NCI-H1930 (cell line): ENCODE measurements around the gene CSGALNACT2.

Experiments used
- DNase-seq, 2 experiments: peaks; one replicate each; lab custom pipeline; 2025; lab: John Stamatoyannopoulos, UW

The CSGALNACT2 gene

DNA sequence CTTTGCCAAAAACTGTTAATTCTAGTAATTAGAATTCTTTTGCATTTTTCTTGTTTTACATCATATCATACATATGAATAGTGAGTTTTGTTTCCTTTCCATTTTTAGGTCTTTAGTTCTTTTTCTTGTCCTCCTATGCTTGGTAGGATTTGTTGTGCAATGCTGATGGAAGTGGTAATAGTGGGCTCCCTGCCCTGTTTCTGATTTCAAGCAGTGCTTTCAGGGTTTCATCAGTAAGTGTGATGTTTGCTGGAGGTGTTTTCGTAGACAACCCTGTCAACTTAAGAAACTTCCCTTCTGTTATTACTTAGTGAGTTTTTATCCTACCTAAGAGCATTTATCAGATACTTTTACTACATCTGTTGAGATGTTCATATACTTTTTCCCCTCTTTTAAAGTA lies 50.5 kb downstream of the CSGALNACT2 start:
- no peak for DNase-seq

DNA sequence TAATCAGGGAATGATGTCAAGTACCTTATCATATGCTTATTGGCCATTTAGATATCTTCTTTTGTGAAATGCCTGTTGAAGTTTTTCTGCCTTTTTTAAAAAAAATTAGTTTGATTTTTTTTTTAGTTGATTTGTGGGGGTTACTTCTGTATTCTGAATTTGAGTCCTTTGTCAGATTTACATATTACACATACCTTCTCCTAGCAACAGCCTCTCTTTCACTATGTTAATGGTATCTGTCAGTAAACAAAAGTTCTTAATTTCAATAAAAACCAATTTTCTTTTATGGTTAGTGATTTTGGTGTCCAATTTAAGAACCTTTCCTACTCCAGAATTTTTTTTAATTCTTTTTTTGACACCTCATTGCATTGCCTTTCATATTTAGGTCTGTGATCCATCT lies 52.0 kb downstream of the CSGALNACT2 start:
- DNase-seq, result no peak

DNA sequence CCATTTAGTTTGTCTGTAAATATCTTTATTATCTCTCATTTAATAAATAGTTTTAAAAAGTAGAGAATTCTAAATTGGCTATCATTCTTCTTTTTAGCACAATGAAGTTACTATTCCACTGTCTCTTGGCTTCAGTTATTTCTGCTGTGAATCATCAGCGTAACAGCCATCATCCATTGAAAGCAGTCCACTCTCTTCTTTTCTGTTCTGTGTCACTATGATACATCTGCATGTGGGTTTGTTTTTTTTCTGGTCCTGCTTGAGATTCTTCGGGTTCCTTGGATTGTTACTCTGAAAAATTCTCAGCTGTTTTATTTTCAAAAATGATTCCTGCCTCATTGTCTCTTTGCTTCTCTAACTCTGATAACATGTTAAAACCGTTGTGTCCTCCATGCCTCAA lies 52.5 kb downstream of the CSGALNACT2 start:
- DNase-seq, result no peak

DNA sequence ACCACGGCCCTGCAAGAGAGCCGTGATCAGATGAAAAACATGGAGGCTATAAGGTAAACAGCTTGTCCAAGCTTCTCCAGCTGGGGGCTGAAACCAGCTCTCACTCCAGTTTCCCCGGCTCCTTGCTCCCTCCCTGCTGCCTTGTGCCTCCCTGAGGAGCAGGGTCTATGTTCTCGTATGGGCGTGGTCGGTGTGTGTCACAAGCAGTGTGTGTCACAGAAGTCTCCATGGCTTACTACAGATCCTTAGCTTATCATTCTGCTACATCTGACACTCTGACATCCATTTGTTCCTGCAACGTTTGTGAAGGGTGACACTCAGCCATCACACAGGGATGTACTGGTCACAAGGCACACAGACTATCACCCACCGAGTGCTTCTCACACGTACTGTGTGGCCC lies 54.6 kb downstream of the CSGALNACT2 start:
- DNase-seq, result no peak

DNA sequence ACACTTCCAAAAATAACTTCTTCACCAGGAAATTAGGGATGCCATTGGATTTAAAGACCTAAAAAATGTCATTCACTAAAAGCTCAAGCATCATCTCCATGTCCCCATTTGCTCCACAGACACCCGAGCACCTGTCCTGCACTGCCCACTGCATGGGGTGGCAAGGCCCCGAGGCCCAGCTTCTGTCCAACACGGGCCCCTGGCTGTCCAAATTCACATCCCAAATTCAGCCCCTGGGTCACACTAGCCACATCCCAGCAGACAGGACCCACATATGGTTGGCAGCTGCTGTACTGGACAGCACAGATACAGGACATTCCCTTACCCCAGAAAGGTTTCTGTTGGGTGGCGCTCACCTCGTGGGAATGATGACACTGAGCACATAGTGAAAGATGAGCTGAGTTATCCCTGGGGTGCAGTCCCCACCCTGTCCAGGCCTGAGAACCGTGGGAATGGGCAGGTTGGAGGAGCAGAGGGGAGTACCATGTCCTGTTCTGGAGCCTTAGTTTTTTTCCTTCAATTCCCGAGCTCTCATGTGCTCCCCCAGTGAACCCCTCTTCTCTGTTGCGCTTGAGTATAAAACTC lies 55.3 kb downstream of the CSGALNACT2 start:
- DNase-seq, result no peak

DNA sequence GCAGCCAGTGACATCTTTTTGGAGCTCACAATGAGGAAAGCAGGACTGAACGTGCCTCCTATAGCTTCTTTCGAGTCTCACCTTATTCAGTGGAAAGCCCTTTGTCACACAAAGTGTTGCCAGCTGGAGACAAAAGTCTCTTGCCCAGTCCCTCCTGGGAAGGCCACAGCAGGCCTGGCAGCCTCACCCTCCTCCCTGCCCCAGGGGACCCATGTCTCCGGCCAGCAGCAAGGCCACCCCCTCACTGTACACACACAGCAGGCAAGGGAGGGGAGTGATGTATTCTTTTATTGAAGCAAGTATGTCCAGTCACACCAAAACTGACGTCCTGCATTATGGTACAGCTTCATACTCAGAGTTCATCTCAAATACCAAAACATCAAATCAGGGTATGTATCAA lies 56.0 kb downstream of the CSGALNACT2 start:
- DNase-seq, result no peak

DNA sequence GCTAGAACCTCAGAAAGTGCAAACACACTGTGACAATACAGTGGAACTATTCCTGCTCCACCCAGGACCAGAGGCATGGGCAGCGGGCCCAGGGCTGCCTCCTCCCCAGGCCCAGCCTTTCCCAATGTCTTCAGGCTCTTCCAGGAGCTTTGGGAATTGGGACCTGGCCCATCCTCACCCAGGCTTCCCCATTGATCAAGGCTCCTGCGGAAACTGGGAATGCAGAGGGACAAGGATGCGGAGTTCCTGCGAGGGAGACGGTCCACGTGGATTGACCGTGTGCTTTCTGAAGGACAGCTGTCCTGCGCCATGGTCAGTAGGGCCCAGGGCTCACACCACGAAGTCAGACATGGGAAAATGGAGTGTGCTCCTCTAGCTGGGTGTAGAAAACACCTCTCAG lies 56.6 kb downstream of the CSGALNACT2 start:
- no peak for DNase-seq

DNA sequence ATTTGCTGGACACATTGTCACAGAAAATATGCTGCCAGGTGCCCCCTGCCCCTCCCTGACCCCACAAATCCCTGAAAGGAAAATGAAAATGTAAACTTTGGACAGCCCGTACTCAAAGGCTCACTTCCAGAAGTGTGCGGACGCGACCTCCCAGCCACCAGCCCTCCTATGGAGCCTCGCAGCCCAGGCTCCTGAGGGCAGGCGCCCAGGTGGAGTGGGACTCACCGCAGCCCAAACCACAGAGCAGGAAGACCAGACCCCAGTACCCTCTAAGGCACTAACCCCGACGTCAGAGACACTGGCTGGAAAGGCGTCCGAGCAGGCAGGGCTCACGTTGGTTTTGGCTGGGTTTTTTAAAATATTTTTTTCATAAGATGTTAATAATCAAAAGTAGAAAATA lies 57.3 kb downstream of the CSGALNACT2 start:
- DNase-seq, result no peak

DNA sequence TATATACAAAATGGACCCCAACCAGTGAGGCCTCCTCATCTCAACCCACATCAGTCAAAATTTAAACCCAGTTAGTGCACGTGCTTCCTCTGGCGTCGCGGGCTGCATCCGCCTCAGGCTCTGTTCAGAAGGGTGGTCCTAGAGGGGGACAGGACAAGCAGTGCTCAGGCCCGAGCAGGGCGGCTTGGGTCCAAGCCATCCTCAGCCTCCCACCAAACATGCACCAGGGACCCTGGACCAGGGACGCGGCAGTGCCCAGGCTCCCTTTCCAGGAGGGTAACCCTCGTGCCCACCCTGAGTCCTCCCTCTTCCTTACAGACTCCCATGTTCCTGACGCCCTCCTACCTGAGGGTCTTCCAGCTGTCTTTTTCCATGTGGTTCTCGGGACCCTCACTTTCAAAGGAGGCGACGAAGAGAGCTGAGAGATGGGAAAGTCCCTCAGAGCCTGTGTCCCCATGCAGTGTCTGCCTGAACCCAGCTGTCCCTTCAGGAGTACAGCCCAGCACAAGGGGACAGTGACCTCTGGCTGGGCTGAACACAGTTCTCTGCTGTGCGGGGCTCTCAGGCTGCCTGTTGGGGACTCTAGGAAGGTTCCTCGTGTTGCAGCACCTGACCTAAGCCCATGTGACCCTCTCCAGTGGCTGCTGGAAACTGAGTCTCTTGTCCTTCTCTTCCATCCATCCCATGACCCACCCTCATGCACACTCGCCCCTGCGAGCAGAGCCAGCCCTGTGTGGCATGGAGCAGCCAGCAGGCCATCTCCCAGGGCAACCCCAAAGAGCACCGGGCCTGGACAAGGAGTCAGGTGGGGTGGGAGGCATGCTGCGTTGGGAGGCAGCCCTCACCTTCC lies 58.1 kb downstream of the CSGALNACT2 start:
- no peak for DNase-seq

DNA sequence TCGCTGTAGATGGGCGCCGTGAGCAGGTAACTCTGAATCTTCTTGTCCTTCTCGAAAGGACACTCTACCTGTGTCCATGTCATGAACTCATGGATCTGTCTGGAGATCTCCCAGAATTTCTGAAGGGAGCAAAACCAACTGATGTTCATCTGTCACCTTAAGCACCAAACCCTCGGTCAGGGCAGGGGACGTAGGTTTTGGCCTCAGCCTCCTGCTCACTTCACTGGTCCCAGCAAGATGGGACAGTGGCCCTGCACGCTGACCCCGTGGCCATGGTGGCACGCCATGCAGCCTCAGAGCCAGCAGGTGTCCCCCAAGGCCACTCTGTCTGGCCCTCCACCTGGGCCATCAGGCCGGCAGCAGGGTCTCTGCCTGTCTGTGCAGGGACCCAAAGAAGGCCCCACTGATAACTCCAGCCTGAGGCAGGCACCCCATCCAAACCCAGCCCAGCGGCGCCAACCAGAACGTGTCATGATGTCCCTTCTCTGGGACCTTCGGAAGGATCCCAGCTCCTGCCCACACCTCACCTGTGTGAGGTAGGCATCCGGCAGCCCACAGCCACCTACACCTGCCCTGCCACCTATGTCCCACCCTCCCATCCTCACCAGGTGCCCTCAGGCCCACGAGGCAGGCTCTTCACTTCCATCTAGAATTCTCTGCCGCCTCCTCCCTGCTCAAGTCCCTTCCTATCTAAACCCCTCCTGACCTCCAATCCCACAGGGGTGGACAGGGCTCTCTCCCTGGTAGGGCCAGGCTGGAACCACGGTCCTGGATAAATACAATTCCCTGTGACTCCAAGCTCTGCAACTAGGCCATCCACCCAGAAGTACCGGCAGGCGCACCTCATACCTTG lies 59.0 kb downstream of the CSGALNACT2 start:
- no peak for DNase-seq

DNA sequence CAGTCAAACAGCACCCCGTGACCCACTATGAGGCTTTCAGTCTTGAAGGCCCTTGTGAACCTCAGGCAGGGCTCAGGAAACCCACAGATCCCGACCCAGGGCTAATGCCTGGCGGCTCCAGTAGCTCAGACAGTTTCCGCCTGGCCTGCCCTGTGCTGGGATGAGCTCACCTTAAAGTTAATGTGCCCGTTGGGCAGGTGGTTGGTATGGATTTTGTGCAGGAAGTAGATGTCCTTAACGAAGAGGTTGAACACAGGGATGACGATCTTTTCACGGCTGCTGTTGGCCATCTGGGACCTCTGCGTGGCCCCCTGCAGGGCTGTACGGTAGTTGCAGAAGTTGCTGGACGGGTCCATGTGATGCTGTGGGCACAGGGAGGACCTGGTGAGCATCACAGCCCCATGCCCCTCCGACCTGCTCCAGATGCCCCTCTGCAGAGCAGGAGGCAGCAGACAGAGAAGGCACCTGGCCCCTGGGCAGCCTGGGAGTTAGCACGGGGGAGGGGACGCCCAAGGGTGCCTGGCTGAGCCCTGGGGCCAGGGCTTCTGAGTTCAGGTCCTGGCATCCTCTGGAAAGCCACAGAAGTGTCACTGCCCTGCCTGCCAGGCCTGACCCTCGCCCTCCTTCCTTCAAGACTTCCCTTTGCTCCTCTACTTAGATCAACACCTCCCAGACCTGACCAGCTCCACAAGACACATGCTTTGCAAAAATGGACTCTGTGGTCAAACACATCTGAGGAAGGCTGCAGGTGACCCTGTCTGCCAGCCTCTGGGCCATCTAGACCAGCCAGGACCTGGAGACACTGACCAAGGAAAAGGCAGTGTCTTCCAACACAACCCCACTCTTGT lies 59.8 kb downstream of the CSGALNACT2 start:
- no peak for DNase-seq

DNA sequence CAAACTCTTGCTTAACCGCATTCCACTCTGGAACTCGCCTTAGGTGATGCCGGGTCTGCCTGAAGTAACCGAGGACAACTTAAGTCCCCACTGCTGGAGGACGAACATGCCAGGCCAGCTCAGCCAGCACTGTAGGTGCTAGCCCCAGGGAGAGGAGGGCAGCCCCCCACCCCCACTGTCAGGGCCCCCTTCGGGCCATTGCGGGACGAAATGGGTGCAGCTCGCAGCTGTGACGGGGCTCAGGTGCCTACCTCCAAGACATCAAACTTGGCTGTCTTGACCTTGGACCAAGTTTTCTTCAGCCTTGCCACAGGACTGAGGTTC lies 60.4 kb downstream of the CSGALNACT2 start:
- no peak for DNase-seq

DNA sequence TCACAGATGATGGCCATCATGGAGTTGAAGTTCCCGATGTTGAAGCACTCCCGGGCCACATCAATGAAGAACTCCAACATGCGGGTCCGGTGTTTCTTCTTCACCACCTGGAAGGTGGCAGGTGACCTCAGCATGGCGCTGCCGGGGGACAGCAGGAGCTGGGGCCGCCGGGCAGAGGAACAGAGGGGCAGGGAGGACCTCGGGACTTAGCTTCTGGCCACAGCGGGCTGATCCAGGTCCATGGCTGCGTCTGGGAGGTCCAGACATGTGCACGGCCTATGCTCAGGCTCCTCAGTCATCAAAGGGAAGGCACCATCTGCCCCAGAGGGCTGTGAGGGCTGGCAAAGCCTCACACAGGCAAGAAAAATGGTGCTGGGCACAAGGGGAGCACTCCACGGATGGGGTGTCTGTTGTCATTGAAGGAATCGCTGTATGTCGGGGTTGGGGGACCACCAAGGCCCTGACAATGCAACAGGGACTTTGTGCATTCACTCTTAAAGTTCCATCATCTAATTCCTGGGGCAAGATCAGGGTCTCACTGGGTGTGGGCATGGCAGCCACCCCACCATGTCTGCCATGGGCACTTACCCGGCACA lies 60.9 kb downstream of the CSGALNACT2 start:
- no peak for DNase-seq

DNA sequence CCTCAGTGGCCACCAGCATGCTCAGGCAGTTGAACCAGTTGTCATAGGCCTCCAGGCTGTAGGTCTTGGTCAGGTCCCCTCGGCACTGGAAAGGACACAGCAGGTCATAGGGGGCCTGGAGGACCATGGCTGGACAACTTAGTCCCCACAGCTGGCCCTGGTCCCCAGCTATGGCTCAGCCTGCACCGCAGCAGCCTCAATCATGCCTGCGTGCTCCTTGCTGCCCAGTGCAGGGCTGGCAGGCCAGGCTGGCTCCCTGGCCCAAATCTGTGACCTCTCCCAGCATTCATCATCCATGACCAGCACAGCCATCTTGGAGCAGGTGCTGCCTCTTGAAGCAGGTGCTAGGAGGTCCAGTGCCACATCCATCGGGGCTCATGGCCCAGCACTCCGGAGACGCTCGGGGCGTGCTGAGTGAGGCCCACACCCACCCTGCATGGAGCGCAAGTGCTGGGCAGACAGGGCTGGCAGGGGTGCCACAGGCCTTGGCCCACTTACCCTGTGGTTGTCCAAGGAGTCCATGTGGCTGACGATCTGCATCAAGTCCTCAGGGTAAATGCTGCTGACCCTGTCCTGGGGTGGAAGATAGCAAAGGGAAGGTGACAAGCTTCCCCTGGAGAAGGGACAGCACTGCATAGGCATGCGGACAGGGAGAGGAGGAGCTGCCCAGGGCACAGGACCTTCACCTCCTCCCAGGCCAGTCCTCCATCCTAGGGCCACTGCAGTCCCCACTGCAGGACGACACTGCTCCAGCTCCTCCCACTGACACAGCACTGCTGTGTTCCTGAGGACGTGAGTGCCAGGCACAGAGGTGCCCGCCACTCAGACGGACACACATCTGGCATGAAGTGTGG lies 61.7 kb downstream of the CSGALNACT2 start:
- DNase-seq, result no peak

DNA sequence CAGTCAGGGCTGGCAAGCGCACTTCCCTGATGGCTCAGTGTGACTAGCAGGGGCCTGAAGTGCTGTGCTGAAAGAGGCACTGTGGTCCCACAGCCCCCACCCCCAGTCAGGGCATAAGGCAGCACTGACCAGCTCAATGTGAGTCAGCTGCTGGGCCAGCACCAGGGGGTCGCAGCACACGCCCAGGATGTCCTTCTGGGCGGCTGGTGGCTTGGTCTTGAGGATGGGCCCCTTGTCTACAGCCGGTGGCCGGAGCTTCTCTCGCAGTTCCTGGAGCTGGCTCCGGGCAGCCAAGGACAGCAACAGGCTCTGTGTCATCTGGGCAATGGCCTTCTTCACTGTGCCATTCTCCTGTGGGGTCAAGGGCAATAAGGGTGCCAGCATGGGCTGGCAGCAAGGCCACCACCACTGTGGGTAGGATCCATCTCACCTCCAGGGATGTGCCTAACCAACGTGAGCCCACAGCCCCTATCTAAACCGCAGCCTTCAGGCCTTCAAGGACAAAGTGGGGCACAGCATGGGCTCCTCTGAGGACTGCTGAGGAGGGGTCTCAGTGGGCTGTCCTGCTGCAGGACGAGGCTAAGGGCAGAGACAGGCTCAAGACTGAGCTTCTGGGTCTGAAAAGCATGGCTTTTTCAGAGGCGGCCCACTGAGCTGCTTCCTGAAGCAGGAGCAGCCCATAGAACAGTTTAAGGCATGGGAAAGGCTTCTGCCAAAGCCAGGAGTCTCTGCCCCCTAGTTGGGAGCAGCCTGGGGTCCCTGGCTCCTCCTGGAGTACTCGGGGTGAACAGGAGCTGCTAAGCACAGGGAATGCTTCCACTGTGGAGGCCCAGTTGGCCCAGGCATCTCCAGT lies 62.5 kb downstream of the CSGALNACT2 start:
- DNase-seq, result no peak

DNA sequence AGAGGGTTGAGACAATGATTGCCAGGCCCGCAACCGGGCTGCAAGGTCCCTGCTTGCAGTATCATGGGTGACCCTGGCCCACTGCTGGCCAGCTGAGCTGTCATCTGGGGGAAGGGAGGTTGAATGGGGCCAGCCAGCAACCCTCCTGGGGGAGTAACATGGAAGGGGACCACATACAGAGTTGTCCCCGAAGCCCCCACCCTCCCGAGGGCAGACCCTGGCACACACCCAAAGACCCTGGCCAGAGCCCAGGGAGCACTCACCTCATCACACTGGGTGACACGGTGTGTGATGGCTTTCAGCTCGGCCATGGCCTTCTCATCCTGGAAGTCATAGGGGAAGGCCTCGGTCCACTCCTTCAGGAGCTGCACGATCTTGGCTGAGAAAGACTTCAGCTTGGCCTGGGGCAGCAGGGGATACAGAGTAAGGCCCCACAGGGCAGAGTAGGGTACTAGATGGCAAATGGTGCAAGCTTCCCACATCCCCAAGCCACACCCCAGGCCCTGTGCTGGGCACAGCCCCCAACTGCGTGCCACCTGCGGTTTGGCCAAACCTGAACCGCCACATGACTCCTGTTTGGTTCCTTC lies 63.4 kb downstream of the CSGALNACT2 start:
- no peak for DNase-seq

DNA sequence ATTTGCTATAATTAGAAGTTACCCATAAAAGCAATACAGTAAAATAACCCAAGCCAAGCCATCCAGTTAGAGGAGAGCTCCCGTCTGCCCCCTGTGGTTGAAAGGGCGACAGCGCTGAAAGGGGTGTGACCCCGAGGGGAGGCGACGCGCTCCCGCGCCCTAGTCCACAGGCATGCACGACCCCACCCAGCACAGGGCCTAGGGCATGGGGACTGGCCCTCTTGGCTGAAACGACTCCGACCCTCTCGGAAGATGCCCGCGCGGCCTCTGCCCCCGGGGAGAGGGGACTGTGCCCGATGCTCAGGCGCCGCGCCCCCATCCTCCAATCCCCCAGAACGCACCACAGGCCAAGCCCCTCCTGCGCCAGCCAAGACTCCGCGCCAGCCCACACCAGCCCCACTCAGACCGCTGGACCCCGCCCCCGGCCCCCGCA lies 64.0 kb downstream of the CSGALNACT2 start:
- DNase-seq, result no peak

DNA sequence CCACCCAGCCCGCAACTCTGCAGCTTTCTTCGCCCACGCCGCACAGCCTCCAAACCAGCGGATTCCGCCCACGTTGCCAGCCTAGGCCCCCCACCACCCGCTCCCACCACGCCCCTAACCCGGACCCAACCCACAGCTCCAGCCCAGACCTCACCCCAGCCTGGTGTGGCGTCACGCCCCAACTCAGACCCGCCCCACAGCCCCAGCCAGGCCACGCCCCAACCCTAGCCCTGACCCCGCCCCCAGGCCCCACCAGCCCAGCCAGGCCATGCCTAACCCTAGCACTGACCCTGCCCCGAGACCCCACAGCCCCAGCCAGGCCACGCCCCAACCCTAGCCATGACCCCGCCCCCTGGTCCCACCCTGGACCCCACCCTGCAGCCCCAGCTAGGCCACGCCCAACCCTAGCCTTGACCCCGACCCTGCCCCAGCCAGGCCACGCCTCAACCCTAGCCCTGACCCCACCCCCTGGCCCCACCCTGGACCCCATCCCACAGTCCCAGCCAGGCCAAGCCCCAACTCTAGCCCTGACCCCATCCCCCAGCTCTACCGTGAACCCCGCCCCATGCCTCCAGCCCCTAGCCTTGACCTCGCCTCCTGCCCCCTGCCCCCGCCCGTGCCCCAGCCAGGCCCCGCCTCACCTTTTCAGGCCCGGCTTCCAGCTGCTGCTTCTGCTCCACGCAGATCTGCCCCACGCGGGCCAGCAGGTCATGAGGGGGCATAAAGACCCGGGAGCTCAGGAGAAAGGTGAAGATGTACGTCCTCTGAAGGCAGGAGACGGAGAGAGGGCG lies 64.6 kb downstream of the CSGALNACT2 start:
- no peak for DNase-seq
